Medulla oblongata (tissue), 1 donor: ENCODE data around the gene KLLN.
A peak's percentile ranks its signal among the peaks of the same experiment; 100 is the strongest.
"Not testable (repeated sequence)": the region's sequence is repeated elsewhere in the genome, so short reads cannot be mapped to it uniquely, and the experiment has no call there.

Source experiments
- DNase-seq: peaks from one replicate; pipeline ENCODE4 v3.0.0-alpha.2; 2015; ENCODE audit errors: extremely low spot score

Gene KLLN

DNA sequence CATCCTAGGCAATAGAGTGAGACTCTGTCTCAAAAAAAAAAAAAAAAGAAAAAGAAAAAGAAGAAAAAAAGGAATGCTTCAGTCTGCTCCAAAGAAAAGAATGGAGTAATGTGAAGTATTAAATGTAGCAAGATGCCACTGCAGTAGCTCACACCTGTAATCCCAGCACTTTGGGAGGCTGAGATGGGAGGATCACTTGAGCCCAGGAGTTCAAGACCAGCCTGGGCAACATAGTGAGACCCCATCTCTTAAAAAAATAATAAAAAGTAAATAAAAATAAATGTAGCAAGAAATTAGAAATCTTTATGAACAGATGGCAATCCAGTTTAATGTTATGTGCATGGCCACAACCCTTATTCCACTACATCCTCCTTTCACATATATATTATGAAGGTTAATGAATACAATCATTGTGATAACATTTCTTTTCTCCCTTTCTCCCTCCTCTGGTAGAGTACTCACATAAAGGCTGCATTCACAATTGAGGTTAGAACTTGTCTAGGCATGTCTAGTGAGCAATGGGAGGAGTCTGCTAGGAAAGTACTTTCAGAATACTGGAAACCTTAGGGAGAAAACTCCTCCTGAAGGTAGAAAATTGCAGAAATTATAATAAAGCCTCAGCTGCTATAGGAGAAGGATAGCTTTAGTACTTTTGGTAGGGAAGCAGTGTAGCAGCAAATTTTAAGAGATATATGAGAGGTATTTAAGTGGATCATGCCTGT lies 20.4 kb downstream of the KLLN start:
- DNase-seq = no peak

DNA sequence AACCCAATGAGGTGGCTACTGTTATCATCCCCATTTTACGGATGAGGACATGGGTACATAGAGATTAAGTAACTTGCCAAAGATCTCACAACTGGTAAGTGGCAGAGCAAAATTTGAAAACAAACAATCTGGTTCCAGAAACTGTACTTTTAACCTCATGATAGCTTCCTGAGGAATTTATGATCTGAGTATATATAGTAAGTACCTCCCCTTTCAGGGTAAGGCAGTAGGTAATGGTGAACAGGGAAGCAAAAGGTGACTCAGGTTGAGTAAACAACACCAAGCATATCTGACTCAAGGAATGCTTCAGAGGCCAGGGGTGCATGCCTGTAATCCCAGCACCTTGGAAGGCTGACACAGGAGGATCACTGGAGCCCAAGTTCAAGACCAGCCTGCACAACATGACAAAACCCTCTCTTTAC lies 21.1 kb downstream of the KLLN start:
- no peak for DNase-seq

DNA sequence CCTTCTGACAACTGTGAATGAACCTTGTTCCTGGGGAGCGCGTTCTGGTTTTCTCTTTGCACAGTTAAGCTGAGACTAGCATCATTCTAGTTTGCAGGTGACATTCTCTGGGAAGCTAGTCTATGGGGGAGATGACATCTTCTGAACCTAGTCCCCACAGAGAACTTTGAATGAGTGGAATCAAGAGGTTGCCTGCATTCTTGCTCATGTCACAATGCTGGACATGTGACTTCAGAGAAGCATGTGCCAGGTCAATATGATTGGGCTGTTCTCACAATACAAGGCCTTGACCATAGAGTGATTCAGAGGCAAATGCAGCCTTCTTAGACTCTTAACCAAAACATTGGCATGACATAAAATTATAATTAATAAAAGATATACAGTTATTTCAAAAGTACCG lies 22.1 kb downstream of the KLLN start:
- no peak for DNase-seq

DNA sequence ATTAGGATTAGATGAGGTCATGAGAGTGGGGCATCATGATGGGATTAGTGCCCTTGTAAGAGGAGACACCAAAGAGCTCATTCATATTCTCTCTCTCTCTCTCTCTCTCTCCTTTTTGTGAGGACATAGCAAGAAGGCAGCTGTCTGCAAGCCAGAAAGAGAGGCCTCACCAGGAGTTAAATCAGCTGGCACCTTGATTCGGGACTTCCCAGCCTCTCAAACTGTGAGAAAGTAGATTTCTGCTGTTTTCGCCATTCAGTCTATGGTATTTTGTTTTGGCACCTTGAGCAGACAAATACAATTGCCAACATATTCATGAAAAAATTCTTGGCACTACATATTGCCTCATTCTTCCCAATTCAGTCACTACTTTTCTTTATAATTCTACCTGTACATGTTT lies 24.7 kb downstream of the KLLN start:
- no peak for DNase-seq

DNA sequence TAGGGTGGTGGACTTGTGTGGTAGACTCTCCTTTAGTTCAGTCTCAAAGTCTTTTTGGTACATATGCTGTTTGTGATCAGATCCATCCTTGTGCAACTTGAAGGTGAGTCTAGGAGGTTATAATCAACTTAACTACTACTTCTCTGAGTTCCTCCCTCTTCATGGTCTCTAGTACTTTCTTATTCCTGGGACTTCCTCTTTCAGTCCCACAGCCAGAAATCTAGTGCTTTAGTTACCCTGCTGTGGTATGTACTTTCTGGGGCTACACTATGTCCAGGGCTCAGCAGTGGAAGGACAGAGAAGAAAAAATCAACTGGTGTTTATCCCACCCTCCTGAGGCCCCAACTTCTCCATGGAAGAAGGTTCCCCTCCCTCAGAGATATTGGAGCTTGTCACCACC lies 25.9 kb downstream of the KLLN start:
- peak; percentile 35 for DNase-seq

DNA sequence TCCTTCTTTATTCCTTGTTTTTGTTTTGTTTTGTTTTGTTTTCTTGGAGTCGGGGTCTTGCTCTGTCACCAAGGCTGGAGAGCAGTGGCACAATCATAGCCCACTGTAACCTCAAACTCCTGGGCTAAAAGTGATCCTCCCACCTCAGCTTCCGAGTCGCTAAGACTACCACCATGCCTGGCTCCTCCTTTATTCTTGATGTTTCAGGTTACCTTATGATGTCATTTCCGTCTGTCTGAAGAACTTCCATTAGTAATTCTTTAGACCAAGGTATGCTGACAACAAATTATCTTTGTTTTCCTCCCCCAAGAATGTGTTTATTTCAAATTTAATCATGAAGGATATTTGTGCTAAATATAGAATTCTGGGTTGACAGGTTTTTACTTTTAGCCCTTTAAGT lies 27.2 kb downstream of the KLLN start:
- DNase-seq = no peak

DNA sequence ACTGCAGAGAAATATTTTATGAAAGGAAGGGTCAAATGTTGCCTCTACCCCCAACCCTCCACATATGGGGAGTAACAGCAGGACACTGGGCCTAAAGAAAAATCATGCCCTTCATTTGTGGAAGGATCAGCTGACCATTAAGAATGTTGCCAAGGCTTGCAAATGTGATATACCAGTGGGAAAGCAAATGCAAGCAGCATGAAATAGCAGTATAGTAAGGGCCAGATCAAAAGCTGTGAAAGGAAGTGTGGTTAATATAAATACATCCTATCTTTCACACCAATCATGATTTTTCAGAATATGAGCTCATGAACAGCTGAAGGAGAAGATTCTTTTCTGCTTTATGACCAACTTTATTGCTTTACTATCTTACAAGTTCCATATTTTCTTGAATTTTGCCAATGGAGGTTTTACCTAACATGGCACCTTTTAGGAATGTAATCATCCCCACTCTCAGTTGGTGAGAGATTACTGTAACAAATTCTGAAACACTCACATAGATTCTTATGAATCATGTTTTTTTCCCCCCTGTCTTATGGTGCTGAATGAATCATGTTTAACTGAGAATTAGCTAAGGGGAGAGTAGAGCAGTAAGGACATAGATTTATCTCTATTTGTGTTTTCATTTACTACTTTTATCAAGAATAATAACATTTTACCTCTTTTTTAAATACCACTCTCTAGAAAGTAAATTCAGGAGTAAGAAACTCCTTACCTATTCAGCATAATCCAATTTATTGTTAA lies 33.2 kb downstream of the KLLN start:
- no peak for DNase-seq

DNA sequence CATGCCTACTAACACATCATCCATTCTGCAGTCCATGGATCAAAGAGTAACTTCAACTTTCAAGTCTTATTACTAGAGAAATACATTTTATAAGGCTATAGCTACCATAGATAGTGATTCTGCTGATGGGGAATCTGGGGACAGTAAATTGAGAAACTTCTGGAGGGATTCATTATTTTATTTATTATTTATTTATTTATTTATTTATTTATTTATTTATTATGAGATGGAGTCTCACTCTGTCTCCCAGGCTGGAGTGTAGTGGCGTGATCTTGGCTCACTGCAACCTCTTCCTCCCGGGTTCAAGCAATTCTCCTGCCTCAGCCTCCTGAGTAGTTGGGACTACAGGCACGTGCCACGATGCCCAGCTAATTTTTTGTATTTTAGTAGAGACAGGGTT lies 34.3 kb downstream of the KLLN start:
- not testable (repeated sequence) for DNase-seq

DNA sequence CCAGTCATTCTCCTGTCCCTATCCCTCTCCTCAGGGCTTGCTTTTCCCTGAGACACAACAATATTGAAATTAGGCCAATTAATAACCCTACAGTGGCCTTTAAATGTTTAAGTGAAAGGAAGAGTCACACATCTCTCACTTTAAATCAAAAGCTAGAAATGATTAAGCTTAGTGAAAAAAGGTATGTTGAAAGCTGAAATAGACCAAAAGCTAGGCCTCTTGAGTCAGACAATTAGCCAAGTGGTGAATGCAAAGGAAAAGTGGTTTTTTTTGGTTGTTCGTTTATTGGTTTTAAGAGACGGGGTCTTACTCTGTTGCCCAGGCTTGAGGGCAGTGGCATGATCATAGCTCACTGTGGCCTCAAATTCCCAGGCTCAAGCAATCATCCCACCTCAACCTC lies 35.7 kb downstream of the KLLN start:
- DNase-seq = no peak

DNA sequence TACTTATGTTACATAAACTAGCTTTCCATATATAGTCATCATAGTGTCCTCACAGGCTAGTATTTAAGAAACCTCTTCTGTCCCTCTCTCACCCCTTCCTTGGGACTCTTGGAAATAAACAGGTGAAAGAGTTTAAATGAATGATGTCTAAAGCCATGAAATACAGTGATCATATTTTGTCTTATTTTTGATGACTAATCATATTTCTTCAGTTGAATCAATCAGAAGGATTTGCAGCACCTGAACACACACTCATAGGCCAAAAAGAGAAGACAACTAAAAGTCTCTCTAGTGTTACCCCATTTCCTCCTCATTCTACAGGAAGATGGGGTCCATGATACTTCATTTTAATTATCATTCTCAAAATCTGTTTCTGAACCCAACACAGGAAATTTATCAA lies 36.7 kb downstream of the KLLN start:
- DNase-seq = no peak

DNA sequence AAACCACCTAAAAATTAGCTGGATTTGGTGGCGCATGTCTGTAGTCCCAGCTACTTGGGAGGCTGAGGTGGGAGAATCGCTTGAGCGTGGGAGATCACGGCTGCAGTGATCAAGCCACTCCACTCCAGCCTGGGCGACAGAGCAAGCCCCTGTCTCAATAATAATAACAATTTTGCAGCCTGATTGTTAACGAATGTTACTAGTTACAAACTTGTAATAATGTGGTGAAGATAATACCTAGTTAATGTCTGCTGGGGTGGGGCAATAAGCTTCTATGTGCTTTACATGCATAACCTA lies 44.1 kb downstream of the KLLN start:
- no peak for DNase-seq

DNA sequence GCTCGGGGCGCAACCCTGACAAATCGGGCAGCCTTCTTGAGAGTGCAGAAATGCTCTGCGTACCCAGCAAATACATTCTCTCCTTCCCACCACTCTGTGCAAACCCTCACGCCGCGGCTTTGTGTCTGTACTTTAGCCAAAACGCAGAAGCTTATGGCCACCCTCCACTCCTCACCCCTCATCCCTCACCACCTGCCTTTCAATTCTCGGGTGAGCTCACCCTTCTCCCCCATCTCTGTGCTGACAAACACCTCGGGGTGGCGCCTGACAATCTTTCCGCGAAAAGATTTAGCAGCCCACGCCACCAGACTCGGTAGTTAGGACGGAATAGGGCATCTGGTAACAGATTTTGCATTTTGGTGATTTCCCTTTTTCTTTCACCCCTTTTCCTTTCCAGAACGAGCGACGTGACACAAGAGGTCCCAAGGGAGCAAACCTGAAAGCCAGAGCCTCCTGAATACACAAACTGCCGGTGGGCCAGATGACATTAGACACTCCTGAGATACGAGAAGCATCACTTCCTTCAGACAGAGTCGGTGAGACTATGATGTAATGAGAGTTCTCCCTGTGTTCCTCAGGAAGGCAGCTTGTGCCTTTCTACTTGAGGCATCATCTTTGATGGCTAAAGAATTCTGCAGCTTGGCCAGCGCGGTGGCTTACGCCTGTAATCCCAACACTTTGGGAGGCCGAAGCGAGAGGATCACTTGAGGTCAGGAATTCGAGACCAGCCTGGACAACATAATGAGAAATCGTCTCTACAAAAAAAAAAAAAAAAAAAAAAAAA lies 44.6 kb downstream of the KLLN start:
- DNase-seq = peak; percentile 37

DNA sequence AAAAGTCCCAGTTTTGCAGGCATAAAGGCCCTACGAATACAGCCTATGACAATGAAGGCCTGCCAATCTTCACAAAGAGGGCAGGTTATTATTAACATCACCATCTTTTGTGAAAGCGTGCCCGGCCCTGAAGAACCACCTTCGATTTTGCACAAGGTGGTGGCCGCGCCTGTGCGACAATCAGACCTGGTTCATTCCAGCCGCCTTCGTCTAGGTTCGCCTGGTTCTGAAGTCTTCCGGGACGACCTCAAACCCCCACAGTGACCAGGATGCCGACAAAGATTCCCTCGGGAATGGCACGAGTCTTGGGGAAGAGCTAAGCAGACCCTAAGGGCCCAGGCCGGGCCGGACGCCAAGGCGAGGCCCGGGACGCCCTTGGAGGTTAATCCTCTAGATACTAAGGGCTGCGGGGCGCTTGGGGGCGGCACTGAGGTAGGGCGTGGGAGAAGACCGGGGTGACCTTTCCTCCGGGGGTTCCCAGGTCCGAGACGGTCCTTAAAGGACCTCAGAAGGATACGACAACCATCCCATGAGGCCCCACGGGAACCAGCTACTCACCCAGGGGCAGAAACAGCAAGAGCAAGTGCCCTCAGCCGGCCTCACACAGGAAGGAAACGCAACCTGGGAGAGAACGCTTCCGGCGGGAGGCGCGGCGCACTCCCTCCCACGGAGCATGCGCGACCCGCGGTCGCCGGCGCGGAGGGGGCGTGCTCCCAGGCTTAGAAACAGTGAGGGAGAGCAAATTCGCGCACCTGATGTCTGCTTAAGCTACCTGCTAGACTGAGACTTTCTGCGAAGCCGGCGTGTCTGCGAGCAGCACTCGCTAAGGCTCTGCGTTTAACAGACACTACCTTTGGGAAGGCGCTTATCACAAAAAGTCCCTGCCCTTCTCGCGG lies 45.5 kb downstream of the KLLN start, which contains the start of gene ATAD1:
Gene ATAD1 (minus strand): TSS at position 618 of the 896 bp plus-strand sequence. CDS start 3,627 bp downstream, outside the sequence.
- peak; percentile 91 for DNase-seq

DNA sequence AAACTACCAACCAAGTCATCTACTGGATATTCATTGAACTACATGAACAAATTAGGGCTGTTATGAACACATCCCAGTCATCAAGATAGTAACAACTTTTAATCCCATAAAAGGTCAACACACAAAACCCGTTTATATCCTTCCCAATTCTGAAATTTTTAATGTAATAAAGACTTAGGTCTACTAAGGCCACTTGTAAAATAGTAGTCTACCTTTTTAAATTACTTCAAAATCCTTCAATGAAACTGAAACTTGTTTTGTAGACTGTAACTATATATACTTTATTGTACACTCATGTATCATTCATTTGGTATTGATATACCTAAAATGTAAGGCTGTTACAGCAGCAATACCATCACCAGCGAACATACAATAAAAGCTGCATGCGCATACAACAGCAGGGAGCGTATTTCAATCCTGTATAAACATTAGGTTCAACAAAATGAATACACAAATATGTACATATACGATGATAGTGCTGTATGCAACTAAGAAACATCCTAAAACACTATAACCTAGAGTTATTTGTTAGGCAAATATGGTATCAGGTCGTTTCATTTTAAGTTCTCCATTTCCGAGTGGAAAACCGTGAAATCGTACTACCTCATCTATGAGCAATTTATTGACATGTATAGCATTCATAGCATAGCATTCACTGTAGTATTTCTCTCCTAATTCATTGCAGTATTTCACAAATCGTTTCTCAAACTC lies 46.3 kb downstream of the KLLN start:
- DNase-seq = no peak

DNA sequence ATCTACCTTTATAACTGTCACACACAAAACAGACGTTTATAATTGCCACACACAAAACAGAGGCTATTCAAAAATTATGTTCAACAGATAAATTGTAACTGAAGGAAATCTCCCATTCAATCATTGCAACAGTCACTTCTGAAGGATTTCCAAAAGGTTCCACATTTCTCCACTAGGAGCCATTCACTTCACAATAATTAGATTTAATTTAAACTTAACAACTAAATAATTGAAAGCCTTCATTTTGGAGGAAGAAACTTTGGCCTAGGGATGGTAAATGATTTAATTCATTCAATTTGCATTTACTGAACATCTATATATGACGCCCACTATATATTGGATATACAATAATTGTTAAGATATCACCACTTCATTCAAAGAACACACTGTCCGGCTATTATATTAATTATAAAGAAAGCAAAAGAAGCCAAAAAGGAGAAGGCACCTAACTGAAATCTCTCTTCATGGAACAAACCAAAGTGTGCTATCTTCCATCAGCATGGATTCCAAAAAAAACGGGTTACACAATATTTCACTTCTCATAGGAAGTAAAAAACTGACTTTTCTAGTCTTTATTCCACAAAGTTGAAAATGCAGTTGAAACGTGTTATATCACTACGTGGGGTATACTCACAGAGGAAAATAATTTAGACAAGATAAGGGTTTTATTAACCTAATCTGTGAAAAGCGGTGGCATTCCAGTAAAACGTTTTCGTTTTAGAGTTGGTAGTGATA lies 47.0 kb downstream of the KLLN start:
- no peak for DNase-seq
